Urinary bladder (tissue), 4 donors: ENCODE data around the gene TIMM22. TPM values are rescaled to one million over a fixed set of nuclear protein-coding genes. Genes with fewer than 3 reads are reported as not detected.

Experiments
- DNase-seq: peaks from one replicate; pipeline ENCODE4 v3.0.0-alpha.2; 2015; ENCODE audit errors: extremely low spot score
- H3K27ac ChIP-seq: one replicate; pipeline ENCODE4 v1.5.1; 2013; ENCODE audit warnings: low read depth, mild to moderate bottlenecking, moderate library complexity
- H3K36me3 ChIP-seq: one replicate; pipeline ENCODE4 v1.6.1; 2013; ENCODE audit warnings: mild to moderate bottlenecking, moderate library complexity; ENCODE audit not compliant: insufficient read depth
- H3K4me1 ChIP-seq: one replicate; pipeline ENCODE4 v1.6.1; 2013; ENCODE audit warnings: mild to moderate bottlenecking, moderate library complexity; ENCODE audit not compliant: insufficient read depth
- H3K4me3 ChIP-seq: one replicate; pipeline ENCODE4 v1.5.1; 2013; ENCODE audit warnings: low read depth, low read length
- WGBS: extraction: QIAGEN DNeasy Blood & Tissue Kit; methylation state at CpG from one replicate; pipeline ENCODE4 v1.1.7; 2013; 5-methylcytosine and 5-hydroxymethylcytosine counted together
- polyA plus RNA-seq: library from polyadenylated mRNA; stranded (reverse); fragments of 200-250 nt; gene quantifications from one replicate; pipeline ENCODE4 v1.2.3, GENCODE V29; 2013
- total RNA-seq: library from RNA; depleted of rRNA; stranded (reverse); fragments of >200 nt; gene quantifications from one replicate; pipeline ENCODE4 v1.2.3, GENCODE V29; 2014
- donor health status: healthy with polysubstance abuse.
- donor health status: healthy.

The TIMM22 gene
- total and polyA plus RNA-seq, 2 donors = 9.3 to 11.3 TPM

DNA sequence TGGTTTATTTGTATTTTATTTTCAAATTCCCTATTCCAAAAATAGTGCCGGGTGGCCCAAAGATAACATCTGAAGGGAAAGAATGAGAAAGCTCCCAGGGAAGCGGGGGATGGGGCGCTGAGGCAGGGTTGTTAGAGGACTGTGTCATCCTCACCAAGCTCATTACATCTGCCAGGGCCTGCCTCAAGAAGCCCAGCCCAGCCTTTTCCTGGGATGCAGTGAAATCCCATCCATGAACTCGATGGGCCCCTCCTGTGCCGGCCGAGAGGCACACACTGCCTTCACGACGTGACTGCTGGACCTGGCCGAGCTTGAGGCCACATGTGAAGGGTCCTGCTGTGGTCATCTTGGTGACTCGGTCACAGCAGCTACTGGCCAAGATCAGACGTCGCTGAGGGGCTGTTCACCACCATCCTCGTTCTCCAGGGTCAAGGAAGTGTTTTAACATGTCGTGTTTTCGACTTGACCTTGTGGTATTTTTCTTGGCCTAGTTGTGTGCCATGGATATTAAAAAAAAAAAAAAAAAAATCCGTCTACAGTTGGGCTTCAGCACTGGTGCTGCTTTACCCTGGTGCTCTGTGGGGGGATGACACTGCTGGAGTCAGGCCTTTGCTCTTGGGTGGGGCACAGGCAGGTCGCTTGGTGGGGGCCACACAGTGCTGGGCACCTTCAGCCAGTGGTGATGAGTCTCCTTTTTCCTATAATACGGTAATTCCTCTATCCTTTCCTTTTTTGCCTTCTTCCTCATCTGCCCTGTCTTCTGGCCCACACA is 4.9 kb downstream of the TIMM22 start:
- peak overlapping the region; percentile 33 for H3K27ac ChIP-seq
- WGBS = 55% methylated on average over 18 of the region's 18 CpGs
- H3K4me3 ChIP-seq = no peak overlapping the region
- no peaks in the 10 kb centered on the region for H3K36me3 ChIP-seq
- no peaks in the 10 kb centered on the region for H3K4me1 ChIP-seq
- no peak for DNase-seq

DNA sequence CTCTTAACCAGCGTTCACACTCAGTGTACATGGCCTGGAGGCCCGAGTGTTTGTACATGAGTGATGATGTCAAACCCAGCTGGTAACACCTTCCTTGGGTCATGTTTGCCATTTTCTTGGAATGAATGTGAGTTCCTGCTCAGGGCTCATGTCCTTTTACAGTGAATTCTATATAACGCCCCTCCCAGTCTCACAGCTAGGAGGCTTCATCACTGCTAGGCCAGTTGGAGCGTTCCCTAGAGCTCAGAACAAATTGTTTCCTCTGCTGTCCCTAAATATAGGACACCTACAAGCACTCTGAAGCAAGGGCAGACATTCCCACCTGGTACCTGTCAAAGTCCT is 5.5 kb downstream of the TIMM22 start:
- no peaks in the 10 kb centered on the region for H3K36me3 ChIP-seq
- no peak for DNase-seq
- H3K4me3 ChIP-seq = no peak overlapping the region
- WGBS = 43% methylated on average over 4 of the region's 4 CpGs
- peak overlapping the region; percentile 33 for H3K27ac ChIP-seq
- H3K4me1 ChIP-seq = no peaks in the 10 kb centered on the region

DNA sequence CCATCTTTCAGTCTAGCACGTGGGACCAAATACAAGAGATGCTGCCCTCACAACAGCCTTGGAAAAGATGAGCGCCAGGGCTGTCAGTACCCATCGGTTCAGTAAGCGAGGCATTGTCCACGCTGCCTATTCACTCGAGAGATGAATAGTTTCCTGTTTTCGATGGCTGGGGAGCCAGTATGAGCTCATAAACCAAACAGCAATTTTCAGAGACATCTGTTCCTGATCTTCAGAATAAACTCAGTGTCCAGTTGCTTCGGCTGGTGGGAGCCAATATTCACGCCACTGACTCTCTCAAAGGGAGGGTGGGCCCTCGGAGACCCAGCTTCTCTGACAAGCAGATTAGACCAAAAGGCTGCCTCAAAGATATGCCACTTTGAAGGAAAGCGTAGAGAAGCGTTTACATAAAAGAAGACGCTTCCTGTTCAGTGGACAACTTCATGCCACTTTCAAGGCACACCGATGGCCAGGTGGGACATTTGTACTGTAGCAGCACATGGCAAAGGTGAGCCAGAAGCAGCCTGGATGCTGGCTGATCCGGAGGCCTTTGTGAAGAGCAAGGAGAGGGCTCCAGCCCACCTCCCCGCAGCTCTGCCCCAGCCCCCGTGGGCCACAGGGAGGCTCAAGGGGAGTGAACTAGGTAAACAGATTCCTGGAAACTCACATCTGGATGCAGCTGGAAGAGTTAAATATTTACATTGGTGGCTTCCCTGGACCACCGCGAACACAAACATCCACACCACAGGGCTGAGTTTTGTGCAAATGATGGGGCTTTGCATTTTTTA is 6.0 kb downstream of the TIMM22 start:
- WGBS = 41% methylated on average over 19 of the region's 19 CpGs
- no peak for DNase-seq
- Histone ChIP-seq H3K27ac (peak overlapping the region; percentile 33), H3K36me3 (no peaks in the 10 kb centered on the region), H3K4me1 (no peaks in the 10 kb centered on the region), H3K4me3 (no peak overlapping the region)

DNA sequence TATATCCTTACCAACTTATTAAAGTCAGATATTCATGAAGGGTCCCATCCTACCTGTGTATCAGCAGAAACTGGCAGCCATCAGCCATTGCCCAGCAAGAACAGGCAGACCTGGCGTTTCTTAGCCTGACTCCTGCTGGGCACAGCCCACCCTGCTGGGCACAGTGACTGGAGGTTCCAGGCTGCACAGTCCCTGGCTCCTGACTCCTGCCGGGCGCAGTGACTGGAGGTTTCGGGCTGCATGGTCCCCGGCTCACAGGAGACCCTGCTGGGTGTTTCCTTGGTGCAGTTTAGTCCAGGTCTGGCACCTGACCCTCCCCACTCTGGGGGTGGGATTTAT is 6.7 kb downstream of the TIMM22 start:
- DNase-seq = no peak
- H3K36me3 ChIP-seq = no peaks in the 10 kb centered on the region
- H3K4me1 ChIP-seq = no peaks in the 10 kb centered on the region
- no peak overlapping the region for H3K4me3 ChIP-seq
- H3K27ac ChIP-seq = no peak overlapping the region
- 74% methylated on average over 5 of the region's 5 CpGs for WGBS

DNA sequence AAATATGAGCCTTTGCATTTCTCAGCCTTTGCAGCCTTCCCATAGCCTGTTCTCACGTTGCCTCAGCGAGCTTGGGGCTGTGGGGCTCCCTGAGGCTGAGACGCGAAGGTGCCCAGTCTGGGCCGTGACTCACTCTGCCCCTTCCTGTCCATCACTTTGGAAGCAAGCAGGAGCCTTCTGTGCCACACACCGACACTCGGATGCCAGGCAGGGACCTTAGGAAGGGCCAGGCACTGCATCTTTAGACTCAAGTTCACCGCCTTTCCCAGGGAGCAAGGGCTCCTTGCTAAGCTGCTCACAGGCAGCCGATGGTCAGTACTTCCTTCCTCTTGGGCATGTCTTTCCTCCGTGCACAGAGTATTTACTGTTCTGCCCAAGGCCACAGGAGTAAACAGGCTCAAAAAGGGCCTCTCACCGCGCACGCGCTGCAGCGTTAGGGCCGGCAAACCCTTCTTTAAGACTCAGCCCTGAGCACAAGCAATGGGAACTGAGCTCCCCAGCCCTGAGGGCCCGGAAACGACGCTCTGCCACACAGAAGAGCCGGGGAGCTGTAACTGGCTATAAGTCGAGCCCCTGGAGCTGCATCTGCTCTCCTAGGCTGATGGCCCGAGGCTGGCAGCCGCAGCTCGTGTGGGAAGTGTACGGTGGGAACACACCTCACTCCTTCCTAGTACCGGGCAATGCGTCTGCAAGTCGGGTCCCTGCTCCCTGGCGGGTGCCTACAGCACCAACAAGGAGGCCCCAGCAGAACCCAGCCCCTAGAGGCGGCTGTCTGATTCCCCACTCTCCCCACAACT is 7.2 kb downstream of the TIMM22 start:
- WGBS = 64% methylated on average over 30 of the region's 30 CpGs

DNA sequence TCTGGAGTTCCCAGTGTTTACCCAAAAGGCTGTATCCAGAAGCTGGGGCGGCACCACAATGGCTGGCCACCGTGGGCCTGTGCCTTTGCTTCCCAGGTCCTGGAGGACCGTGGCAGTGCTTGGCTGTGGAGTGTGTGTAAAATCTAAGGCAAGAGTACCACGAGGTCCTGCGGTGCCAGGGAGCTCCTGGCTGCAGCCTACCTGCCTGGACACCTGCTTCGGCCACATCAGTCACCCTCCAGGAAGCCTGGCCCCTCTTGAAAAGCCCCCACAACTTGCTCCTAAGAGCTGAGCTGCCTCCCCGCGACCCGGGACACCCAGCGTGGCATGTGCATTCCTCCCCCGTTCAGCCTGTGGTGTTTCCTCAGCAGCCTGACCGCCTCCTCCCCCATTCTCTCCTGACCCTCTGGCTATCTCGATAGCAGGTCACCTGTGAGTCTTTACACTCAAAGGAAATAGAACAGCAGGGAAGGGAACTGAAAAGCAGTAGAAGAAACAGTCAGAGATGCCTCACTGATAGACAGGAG is 7.9 kb downstream of the TIMM22 start:
- Histone ChIP-seq H3K27ac (no peak overlapping the region), H3K36me3 (no peaks in the 10 kb centered on the region)
- 70% methylated on average over 13 of the region's 13 CpGs for WGBS

More for the DNA sequence above, 7.2 kb downstream of the TIMM22 start:
- no peak for DNase-seq
- no peak overlapping the region for H3K27ac ChIP-seq
- H3K4me1 ChIP-seq = no peaks in the 10 kb centered on the region
- no peaks in the 10 kb centered on the region for H3K36me3 ChIP-seq
- no peak overlapping the region for H3K4me3 ChIP-seq

DNA sequence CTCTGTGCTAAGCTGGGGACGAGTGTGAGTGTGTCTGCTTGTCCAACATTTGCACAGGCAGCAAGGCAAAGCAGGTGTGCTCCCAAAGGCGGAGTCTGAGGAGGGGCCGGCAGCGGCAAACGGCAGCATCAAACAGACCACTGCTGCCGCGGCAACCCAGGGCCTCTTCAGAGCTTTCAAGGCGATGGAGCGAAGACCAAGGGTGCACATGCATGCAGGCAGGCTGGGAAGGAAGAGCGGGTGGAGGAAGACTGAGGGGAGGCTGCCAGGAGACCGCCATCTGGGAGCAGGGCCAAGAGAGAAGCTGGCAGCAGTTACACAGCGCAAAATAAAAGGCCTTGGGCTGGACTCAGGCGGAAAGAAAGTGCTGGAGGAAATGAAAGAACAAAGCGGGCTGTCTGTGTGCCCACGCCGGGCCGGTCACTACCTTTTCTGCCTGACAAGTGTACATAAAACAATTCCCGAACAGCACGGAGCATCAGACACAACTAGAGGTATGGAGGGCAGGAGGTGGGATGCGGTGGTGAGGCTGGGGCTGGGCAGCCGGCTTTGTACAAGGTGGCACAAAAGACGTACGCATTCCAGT is 8.5 kb downstream of the TIMM22 start:
- no peak for DNase-seq
- Histone ChIP-seq H3K36me3 (no peaks in the 10 kb centered on the region), H3K4me1 (no peaks in the 10 kb centered on the region), H3K27ac (no peak overlapping the region), H3K4me3 (no peak overlapping the region)
- 23% methylated on average over 23 of the region's 23 CpGs for WGBS

More for the DNA sequence above, 7.9 kb downstream of the TIMM22 start:
- Histone ChIP-seq H3K4me1 (no peaks in the 10 kb centered on the region), H3K4me3 (no peak overlapping the region)
- no peak for DNase-seq

DNA sequence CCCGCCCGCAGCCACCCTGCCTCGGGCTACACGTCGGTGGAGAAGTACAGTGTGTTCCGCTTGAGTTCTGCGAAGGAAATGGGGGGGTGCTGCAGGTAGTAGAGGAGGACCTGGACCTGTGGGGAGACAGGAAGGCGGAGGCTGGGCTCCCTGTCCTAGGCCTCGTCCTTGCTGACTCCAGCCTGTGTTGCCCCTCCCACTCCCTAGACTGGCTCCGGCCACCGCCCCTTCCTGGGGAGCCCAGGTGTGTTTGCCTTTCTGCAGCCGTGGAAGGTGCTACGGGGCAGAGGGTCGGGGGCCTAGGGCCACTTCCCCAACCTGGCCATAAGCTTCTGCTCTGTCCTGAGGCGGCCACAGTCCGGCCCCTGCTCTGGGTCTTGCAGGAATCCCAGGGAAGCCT is 9.1 kb downstream of the TIMM22 start:
- Histone ChIP-seq H3K4me1 (no peaks in the 10 kb centered on the region), H3K36me3 (no peaks in the 10 kb centered on the region), H3K27ac (no peak overlapping the region), H3K4me3 (no peak overlapping the region)
- DNase-seq = no peak
- WGBS = 77% methylated on average over 16 of the region's 16 CpGs

DNA sequence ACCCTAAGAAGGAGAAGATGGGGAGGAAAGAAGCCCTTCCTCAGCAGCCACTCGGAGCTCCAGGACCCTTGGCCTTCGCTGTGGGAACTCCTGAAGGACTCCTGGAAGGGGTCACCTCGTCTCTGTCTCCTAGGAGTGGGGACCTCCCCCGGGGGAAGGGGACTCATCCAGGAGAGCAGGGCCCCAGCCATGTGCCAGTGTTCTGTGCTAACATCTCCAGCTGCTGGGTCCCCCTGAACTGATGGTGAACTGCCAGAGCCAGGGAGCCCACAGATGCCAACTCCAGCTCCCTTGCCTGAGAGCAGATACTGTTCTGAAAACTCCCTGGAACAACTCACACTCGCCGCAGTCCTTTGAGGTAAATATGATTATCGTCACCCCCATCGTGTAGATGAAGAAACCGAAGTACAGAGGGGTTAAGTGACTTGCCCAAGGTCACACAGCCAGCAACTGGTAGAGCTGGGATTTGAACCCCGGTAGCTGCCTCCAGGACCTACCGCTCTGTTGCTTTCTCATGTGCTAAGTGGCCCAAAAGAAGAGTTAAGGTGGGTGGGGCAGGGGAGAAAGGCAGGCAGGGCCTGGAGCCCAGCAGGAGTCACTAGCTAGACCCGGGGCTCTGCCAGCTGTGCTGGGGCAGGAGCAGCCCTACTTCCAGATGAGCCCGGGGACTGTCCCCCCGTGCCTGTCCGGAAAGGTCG is 10.5 kb downstream of the TIMM22 start:
- Histone ChIP-seq H3K36me3 (peaks cover 1% of the 10 kb centered on the region), H3K4me1 (no peaks in the 10 kb centered on the region), H3K4me3 (no peak overlapping the region), H3K27ac (no peak overlapping the region)
- DNase-seq = no peak
- 90% methylated on average over 16 of the region's 16 CpGs for WGBS

DNA sequence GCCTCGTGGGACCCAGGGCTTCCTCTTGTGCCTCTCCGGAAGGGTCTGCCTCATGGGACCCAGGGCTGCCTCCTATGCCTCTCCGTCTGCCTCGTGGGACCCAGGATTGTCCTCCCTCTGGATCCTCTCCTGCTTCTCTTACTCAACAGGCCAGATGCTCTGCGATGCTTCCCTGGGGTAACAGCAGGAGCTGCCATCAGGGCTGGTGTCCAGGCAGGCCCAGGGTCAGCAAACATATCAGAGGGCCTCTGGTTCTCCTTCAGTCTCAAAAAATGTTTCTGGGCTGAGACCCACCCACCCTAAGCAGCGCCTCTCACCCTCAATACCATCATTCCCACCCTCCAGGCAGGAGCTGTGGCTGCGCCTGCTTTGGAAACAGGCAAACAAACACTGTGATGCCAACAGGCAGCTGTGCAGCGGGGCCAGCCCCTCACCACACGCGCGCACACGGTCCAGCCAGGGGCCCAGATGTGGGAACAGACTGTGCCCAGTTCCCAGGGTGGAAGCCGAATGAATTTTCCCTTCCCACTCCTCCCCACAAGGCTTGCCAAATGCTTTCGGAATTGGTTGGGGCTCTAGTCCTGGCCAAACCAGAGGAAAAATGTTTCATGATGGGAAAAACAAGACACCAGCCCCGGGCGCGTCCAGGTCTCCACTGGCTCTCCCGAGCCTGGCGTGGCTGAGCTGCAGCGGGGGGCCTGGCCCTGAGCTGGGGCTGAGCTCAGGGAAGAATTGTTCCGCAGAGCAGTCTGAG is 11.3 kb downstream of the TIMM22 start:
- DNase-seq = no peak
- 80% methylated on average over 21 of the region's 21 CpGs for WGBS
- Histone ChIP-seq H3K27ac (no peak overlapping the region), H3K4me1 (no peaks in the 10 kb centered on the region), H3K4me3 (no peak overlapping the region), H3K36me3 (peaks cover 1% of the 10 kb centered on the region)

DNA sequence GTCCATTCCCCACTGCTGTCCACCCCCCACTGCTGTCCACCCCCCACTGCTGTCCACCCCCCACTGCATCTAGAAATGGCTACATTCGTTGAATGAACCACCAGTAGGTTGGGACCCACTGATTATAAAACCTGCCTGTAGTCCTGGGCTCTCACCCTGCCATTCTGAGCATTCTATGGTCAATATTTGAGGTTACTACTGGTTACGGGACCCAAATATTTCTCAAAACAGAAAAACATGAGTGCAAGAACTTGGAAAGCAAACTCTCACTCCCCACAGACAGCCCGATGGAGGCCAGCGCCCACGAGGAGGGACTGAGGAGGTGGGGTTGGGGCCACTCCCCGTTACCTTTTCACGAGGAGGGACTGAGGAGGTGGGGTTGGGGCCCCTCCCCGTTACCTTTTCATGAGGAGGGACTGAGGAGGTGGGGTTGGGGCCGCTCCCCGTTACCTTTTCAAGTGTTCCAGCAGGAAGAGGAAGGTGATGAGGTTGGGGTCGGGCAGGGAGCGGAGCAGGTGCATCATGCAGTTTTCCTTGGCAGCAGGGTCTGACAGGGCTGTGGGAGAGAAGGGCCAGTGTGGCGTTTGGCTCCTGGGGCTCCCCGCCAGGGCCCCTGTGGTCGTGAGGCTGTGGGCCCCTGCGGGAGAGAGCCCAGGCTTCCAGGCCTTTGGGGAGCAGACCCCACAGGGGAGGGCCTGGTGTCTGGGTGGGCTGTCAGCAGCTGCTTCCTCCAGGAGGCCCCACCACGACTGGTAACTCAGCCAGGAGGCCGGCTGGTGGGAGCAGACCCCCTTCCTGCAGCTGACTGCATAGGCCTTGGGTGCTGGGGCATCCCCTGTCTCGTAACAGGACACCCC is 12.5 kb downstream of the TIMM22 start:
- H3K4me3 ChIP-seq = no peak overlapping the region
- 71% methylated on average over 19 of the region's 19 CpGs for WGBS
- H3K4me1 ChIP-seq = no peaks in the 10 kb centered on the region
- DNase-seq = no peak
- H3K27ac ChIP-seq = no peak overlapping the region
- peaks cover 1% of the 10 kb centered on the region for H3K36me3 ChIP-seq

DNA sequence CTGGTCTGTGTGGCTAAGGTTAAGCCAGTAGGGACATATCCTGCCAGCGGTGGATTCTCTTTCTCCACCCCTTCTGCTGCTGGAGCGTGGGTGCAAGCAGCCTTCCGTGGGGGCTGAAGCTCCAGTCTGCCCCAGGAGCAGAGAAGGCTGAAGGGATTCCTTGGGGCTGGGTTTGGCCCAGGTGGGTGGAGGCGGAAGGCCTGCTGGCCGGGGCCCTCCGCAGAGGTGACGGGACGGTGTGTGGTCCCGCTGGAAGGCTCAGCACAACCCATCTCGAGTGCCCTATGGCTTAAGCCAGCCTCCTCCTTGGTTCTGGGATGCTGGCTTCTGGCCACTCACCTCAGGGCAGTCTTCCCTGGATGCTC is 13.1 kb downstream of the TIMM22 start:
- 77% methylated on average over 10 of the region's 10 CpGs for WGBS
- H3K4me1 ChIP-seq = no peaks in the 10 kb centered on the region
- no peak overlapping the region for H3K4me3 ChIP-seq
- H3K27ac ChIP-seq = no peak overlapping the region
- H3K36me3 ChIP-seq = peaks cover 1% of the 10 kb centered on the region
- no peak for DNase-seq
